Measurements from ENCODE around the gene ETV2.

DNA sequence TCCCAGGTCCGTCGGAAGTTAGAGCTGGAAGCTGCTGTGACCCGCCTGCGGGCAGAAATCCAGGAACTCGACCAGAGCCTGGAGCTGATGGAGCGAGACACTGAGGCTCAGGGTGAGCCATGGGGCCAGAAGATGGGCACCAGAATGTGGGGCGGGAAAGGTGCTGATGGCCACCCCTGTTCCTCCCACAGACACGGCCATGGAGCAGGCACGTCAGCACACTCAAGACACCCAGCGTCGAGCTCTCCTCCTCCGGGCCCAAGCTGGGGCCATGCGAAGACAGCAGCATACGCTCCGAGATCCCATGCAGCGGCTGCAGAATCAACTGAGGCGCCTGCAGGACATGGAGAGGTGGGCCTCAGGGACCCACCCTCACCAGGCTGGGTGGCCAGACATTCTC, 26.5 kb upstream of the ETV2 start:
- TF ChIP-seq, protein P1, sequence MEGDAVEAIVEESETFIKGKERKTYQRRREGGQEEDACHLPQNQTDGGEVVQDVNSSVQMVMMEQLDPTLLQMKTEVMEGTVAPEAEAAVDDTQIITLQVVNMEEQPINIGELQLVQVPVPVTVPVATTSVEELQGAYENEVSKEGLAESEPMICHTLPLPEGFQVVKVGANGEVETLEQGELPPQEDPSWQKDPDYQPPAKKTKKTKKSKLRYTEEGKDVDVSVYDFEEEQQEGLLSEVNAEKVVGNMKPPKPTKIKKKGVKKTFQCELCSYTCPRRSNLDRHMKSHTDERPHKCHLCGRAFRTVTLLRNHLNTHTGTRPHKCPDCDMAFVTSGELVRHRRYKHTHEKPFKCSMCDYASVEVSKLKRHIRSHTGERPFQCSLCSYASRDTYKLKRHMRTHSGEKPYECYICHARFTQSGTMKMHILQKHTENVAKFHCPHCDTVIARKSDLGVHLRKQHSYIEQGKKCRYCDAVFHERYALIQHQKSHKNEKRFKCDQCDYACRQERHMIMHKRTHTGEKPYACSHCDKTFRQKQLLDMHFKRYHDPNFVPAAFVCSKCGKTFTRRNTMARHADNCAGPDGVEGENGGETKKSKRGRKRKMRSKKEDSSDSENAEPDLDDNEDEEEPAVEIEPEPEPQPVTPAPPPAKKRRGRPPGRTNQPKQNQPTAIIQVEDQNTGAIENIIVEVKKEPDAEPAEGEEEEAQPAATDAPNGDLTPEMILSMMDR (conservative IDR thresholded peaks at IDR 0.05; ENCODE audit: low read depth, low read length), result no peak
- TF ChIP-seq EZH2 (IDR thresholded peaks at IDR 0.05; ENCODE audit: borderline replicate concordance, low read depth, low read length, poor library complexity, severe bottlenecking), result no peak
